ENCODE data around the gene RRM1. TPM values are rescaled to one million over a fixed set of nuclear protein-coding genes. Genes with fewer than 3 reads are reported as not detected.
"Not testable (repeated sequence)": the region's sequence is repeated elsewhere in the genome, so short reads cannot be mapped to it uniquely, and the experiment has no call there.

RRM1 gene
- total RNA-seq, 1 experiment from 2014 or later: 250 TPM

DNA sequence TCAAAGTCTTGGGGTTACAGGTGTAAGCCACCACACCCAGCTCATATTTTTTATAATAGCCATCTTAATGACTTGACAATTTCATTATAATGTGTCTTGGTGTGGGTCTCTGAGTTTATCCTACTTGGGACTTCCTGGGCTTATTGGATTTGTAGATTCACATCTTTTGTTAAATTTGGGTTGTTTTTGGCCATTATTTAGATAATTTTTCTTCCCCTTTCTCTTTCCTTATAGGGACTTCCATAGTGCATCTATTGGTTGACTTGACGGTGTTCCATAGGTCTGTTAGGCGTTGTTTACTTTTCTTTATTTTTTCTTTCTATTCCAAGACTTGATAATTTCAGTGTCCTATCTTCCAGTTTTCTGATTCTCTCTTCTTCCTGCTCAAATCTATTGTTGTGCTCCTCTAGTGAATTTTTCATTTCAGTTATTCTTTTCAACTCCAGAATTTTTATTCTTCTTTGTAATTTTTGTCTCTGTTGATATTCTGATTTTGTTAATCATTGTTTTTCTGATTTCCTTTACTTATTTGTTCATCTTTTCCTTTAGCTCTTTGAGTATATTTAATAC is 45.6 kb downstream of the RRM1 start:
- DNase-seq (ENCODE audit: low read depth): no peak

DNA sequence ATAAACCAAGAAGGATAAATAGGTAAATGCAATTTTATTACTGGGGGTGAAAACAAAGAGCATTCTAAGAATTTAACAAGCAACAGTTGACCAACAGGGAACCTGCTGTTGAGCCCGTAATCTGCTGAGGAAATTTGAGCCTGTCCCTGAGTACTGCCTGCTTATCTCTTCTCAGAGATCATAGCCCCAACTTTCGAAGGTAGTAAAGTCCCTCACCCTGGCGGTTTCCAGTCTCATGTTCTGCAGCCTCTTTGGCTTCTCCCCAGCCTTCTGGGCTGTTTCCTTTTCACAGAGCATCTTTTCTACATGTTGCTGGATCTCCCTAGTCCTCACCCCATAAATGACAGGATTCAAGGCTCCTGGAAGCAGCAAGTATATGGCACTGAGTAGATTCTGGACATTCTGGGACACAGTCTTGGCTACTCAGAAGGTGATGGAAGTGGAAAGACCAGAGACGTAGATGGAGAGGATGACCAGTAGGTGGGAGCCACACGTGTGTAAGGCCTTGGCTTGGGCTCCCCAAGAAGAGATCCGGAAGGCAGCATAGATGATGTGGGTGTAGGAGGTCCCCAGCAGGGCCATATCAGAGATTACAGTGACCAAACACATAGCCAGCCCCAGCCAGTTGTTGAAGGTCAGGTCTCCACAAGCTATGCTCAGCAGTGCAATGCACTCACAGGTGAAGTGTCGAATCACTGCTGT is 51.6 kb downstream of the RRM1 start:
- no peak for DNase-seq (ENCODE audit: low read depth)

DNA sequence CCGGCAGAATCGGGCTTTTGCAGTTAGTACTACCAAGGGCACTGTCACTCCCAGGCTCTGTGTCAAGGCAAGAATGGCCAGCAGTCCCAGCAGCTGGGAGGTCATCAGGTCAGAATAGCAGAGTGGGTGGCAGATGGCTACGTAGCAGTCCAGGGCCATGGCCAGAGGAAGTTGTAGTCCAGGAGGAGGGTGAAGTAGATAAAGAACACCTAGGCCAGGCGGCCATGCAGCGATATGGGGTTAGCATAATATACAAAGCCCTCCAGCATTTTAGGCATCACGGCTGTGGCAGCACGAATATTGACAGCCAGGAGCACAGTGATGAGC is 52.1 kb downstream of the RRM1 start:
- no peak for DNase-seq (ENCODE audit: low read depth)

DNA sequence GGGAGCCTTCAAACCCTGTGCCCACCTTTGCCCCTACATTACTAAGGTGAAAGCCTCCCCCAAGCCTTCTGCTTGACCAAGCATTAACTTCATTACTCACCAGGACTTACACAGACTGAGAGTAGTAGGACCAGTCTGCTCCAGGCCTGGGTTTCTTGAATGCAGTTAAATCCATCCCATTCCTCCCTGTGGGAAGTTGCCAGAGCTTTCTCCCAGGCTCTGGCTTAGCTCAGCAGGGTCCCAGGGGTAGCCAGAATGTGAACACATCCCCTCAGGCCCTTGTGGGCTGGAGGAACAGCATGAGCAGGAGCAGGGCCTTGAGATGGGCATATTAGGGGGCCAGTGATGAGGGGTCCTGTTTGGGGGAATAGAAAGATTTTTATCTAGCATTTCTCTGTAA is 59.9 kb downstream of the RRM1 start:
- DNase-seq (ENCODE audit: low read depth): no peak

DNA sequence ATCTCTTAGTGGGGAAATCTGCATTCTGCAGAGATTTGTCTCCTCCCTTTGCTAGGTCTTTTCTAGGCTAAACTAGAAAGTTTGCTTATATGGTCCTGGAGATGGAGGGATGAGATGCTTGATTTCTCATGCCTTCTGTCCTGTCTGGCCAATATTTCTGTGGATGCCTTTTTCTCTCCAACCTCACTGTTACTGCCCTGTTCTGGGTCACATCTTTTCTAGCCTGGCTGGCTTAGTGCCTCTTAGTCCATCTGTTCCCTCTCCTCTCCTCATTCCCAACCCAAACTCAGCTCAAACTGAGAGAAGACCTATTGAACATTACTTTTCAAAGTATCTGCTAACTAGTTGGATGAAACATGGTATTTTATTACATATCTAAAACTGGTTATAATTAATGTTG is 62.0 kb downstream of the RRM1 start:
- no peak for DNase-seq (ENCODE audit: low read depth)

DNA sequence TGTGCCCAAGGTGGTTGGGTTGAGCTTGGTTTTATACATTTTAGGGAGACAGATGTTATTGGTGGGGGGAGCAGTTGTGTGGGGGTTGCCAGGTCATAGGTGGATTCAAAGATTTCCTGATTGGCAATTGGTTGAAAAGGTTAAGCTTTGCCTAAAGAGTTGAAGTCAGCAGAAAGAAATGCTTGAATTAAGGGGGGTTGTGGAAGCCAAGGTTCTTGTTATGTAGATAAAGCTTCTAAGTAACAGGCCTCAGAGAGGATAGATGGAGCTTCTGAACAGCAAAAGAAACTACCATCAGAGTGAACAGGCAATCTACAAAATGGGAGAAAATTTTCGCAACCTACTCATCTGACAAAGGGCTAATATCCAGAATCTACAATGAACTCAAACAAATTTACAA is 64.2 kb downstream of the RRM1 start:
- DNase-seq (ENCODE audit: low read depth): not testable (repeated sequence)

DNA sequence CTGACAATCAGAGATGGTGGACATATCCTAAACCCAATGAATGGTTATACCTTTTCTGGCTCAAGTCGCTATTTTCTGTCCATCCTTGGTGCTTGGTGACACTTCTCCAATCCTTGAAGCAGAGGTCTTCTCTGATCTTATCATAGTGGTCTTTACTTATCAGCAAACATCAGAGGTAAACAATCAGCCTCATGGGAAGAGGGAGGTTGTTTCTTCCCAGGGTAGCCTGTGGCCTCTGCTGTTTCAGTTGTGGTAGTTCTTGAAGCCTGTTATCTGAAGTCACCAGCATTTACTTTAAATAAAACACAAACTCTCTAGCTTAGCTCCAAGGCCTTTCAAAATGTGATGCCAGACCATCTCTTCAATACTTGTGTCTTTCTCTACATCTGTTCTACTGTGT is 66.7 kb downstream of the RRM1 start:
- no peak for DNase-seq (ENCODE audit: low read depth)

DNA sequence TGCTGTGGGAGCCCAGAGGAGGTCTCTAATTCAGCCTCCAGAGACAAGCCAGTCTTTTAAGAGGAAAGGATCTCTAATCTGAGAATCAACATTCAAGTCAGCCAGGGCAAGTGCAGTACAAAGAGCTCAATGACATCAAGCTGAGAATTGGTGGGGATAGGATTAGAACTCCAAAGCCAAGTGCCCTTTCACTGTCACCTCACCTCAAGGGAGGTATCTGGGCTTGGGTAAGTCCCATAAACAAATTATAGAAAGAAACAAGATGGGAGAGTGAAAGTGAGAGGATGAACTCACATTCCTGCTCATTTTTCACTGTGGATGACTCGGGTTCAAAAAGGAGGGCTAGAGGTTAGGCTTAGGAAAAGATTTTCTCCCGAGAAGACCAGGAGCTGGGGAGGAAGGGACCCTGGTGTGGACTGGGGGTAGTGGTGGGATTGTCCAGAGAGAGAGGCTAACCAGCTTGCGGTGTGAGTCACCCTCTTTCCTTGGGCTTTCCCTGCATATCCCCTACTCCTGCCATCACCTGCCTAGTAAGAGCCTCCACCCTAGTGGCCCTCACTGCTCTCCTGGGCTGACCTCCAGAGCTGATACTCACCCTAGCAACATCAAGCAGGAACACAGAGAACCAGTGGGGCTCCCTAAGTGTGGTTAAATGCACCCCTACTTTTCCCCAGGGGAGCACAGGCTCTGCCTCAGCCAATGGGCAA is 70.4 kb downstream of the RRM1 start:
- no peak for DNase-seq (ENCODE audit: low read depth)

DNA sequence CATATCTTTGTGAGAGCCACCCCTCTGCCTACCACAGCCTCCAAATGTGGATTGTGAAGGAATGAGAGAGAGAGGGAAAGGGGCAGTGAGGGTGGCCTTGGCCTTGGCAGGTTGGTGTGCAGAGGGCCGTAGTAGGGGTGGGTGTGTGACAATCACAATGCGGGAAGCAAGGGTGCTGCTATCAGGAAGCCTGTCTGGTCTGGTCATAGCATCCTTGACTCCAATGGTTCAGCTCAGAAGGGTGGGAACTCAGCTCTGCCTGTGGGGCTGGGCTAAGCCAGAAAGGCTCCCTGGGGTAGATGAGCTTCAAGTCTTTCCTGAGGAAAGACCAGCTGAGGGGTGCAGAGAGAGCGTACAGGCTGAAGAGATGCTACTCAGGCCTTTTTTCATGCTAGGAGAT is 72.7 kb downstream of the RRM1 start:
- DNase-seq (ENCODE audit: low read depth): no peak

DNA sequence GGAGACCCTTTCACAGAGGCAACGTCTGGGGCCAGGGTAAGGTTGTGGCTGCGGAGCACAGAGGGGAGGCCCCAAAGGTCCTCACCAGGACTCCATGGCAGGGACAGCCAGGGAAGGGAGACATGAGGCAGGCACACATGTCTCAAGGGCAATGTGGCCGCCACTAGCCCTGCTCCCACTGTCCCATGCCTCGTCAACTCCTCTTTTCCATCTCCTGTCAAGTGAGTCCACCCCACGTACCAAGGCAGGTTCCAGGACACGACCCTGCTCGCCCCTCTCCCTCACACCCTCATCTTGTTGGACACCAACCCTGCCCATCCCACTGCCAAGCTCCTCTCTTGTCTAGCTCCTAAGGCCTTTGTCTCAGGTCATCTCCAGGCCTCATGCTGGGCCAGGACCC is 73.2 kb downstream of the RRM1 start:
- no peak for DNase-seq (ENCODE audit: low read depth)

DNA sequence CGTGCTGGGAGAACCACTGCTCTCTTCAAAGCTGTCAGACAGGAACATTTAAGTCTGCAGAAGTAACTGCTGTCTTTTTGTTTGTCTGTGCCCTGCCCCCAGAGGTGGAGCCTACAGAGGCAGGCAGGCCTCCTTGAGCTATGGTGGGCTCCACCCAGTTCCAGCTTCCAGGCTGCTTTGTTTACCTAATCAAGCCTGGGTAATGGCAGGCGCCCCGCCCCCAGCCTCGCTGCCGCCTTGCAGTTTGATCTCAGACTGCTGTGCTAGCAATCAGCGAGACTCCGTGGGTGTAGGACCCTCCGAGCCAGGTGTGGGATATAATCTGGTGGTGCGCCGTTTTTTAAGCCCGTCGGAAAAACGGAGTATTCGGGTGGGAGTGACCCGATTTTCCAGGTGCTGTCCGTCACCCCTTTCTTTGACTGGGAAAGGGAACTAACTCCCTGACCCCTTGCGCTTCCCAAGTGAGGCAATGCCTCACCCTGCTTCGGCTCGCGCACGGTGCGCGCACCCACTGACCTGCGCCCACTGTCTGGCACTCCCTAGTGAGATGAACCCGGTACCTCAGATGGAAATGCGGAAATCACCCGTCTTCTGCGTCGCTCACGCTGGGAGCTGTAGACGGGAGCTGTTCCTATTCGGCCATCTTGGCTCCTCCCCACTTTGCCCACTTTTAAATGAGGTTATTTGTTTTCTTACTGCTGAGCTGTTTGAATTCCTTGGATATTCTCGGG is 81.2 kb downstream of the RRM1 start:
- not testable (repeated sequence) for DNase-seq (ENCODE audit: low read depth)

DNA sequence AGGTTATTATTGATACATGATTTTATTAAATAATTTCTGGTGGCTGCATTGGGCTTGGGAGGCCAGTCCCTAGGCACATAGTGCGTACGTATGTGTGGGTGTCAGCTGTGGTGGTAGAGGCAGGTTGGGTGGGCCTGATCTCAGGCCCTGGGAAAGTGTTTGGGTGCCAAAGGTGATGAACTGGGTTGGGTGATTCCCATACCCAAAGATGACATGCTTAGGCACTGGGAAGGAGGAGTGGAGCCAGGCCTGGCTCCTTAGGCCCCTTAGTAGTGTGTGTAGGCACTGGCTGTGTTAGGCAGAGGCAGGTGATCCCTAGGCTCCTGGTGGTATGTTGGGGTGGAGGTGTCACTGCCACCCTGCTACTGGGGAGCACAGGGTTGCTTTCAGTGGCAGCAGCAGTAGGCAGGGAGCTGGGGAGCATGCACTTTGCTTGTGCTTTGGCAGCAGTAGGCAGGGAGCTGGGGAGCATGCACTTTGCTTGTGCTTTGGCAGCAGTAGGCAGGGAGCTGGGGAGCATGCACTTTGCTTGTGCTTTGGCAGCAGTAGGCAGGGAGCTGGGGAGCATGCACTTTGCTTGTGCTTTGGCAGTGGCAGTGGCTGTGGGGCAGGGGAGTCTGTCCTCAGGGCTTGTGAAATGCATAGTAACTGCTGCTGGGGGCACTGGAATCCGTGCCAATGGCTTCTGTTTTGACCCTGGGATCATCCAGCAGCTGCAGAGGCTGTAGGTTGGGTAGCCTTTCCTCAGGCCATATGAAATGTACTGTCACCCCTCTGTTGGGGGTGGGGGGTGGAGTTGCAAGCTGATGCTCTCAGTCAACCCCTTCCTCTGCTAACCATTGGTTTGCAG is 84.4 kb downstream of the RRM1 start:
- DNase-seq (ENCODE audit: low read depth): no peak

DNA sequence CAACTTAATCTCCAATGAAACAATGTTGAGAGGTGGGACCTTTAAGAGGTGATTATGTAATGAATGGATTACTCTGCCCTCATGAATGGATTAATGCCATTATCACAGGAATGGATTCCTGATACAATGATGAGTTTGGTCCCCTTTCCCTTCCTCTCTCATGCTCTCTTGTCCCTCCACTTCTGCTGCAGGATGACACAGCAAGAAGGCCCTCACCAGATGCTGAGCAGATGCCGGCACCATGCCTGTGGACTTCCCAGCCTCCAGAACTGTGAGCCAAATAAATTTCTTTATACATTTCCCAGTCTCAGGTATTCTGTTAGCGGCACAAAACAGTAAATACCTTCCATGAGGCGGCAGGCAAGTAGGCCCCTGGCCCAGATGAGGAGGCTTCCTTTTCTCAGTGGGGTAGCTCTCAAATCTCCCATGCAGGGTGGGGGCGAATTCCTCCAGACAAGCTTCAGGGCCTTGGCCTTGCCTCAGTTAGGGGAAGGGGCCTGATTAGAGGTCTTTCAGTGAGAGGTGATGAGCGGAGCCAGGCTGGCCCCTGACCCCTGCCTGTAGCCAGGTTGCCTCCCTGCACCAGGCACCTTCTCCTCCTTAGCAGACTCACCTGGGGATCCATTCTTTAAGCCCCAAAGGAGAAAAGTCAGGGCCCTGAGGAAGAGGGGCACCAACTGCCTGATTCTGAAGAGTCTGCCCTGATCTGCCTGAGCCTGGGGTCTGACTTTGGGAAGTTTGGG is 86.0 kb downstream of the RRM1 start:
- DNase-seq (ENCODE audit: low read depth): no peak

DNA sequence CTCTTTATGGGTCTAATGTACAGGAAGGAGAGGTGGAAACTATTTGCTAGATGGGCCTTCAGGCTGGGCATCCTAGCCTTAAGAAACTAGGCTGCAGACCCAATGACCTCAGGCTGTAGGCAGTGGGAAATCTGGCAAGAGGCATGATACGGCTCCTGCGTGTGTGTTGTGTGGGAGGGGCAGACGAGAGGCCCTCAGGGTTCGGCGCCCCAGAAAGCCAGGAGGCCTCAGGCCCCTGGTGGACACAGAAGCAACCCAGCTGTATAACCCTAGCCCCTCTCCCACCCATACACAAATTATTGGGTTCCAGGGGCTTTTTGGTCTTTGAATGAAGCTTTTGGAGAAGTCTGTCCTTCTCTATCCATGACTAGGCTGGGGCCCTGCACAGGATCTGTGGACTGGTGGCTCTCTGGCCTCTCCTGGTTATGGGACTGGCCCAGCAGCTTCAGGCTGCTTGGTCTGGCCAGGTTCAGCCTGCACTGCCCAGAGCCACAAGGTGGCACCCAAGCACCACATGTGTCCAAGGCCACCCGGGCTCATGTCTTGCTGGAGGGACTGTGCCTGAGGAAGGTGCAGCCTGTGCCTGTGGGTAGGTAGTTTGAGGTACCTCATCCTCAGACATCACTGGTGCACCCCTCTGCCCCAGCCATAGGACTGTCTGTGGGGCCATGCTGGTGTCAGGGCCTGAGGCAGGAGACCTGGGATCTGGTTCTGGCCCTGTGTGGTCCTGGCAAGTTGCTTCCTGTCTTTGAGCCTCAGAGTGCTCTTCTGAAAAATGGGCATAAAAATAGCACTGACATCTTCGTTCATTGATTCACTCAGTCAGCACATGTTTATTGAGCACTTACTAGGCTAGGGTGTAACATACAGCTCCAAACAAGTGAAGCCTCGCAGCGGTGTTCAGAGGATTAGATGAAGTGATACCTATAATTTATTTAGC is 87.5 kb downstream of the RRM1 start:
- DNase-seq (ENCODE audit: low read depth): peak; percentile 71

DNA sequence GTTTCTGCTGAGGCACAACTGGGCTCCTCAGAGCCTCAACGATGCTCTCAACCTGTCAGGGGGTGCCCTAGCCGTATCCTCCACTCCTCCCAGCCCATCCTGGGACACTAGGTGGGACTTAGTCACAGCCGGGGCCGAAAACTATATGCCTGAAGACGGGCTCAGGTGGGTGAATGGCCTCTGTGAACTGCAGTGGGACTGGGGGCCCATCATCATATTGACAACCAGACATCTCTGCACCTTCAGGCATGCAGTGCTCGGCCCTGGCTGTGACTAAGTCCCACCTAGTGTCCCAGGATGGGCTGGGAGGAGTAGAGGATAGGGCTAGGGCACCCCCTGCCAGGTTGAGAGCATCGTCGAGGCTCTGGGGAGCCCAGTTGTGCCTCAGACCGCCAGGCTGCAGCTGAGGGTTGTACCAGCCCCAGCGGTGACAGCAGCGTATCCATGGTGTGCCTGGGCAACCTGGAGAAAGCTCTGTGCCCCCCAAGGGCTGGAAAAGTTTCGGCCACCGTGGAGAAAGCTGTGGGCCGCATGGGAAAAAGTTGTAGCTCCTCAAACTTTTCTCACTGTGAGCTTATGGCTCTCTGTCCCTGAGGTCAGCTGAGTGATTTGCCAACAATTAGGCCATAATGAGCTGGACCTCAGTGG is 88.9 kb downstream of the RRM1 start:
- DNase-seq (ENCODE audit: low read depth): no peak

DNA sequence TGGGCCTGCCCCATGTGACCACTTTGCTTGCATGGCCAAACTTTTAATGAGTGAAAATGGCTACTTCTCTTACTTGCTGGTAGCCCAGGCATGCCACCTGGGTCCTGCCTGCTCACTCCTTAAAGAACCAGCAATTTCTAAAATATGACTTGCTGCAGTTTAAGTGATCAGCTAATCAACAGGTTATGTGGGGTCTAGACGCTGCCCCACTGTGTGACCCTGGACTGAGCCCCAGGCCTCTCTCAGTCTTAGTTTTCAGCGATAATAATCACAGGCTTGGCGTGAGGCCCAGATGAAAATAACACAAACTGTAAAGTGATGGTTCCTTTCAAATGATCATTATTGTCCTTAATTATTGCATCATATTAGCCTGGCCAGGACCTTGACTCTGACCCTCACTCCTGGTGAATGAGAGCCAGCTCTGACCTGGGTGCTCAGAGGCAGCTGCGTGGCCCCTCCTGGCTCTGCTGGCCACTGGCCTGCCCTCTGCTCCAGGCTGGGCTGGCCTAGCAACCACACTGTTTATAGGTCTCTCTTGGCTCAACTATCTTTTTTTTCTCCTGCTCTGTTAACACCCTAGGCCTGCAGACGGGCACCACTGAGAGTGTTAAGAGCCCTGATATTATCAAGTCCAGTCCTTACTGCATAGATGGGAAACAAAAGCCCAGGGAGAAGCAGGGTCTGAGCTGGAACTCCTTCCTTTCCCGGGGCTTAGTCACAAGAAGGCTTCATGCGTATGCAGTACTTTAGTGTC is 89.7 kb downstream of the RRM1 start:
- peak; percentile 36 for DNase-seq (ENCODE audit: low read depth)

DNA sequence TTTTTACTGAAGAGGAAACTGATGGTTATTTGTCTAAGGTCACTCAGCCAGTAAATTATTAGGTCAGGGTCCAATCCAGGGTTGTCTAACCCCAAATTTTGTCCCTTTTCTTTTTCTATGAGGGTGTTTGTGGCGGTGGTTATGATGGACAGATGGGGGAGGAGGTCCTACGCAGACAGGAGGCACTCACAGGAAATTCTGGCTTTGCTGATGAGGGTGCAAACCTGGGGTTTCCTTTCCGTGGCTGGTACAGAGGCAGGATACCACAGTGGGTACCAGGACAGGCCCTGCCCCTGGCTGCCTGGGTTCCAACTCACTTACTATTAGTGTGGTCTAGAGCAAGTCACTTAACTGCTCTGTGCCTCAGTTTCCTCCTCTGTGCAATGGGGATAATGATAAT is 91.0 kb downstream of the RRM1 start:
- no peak for DNase-seq (ENCODE audit: low read depth)

DNA sequence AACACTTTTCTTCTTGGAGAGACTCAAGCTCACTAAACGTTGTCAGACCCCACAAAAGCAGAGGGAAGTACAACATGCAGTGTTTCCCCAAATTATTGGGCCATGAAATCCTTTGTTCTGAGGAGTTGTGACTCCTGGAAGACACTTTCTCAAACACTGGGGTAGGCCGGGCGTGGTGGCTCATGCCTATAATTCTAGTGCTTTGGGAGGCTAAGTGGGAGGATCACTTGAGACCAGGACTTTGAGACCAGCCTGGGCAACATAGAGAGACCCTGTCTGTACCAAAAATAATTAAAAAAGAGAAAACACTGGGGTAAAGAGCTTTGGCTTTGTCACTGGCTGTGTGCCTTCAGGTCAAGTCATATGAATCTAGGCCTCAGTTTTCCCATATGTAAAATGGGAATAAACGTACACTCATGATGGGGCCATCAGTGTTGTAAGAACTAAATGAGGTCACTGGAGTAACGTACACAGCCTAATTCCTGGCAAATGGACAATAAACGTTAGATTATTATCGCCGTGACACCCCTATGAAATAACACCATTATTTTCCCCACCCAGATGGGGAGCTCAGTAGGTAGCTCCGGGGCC is 92.0 kb downstream of the RRM1 start:
- DNase-seq (ENCODE audit: low read depth): no peak

All from M059J (cell line).